ENCODE measurements around the gene KLHL40.

Gene KLHL40

DNA sequence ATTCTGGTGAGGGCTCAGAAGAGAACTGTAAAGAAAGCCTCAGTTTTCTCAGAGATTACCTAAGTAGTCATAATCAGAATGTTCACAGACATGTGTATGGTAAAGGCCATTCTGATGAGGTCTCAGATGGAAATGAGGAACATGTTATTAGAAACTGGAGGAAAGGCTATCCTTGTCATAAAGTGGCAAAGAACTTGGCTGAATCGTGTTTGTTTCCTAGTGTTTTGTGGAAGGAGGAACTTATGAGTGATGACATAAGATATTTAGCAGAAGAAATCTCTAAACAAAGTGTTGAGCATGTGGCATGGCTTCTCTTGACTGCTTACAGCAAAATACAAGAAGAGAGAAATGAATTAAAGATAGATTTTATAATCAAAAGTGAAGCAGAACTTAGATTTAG lies 12.8 kb upstream of the KLHL40 start:
- no peak for DNase-seq

GRCh38 chr3:42673082-42673481 lies 12.3 kb upstream of the KLHL40 start:
- no peak for DNase-seq

DNA sequence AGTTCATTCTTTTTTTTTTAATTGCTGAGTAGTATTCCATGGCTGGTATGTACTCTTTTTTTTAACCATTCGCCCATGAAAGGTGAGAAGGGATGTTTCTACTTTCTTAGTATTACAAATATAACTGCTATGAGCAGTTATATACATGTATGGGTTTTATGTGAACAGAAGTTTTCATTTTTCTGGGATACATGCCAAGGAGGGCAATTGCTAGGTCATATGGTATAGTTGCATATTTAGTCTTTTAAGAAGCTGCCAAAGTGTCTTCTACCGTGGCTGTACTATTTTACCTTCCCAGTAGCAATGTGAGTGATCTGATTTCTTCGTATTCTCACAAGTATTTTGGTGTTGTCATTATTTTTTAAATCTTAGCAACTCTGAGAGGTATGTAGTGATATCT lies 11.2 kb upstream of the KLHL40 start:
- no peak for DNase-seq

DNA sequence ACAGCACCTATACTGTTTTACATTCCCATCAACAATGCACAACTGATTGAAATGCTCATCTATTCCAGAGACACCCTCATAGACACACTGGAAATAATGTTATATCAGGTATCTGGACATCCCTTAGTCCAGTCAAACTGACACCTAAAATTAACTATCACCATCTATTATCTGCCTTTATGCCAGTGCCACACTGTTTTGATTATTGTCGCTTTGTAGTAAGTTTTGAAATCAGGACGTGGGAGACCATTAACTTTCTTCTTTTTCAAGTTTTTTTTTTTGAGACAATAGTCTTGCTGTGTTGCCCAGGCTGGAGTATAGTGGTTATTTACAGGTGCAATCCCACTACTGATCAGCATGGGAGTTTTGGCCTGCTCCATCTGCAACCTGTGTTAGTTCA lies 9.4 kb upstream of the KLHL40 start:
- no peak for DNase-seq

DNA sequence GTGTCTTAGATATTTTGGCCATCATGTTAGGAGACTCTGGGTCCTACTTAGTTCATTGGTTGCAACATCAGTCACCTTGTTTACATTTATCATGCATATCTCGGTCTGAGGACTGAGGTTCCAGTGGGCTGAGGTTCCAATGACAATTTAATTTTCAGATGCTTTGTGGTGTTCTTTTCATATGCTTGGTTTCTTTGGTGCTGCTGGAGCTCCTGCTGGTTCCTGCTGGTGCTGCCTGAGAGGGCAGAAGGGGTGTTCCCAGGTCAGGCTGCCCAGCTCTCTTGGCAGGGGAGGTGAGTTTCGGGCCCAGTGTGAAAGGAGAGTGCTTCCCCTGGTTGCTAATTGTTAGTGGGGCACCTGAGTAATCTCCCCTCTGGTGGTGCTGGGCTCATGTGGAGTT lies 6.9 kb upstream of the KLHL40 start:
- DNase-seq, result no peak

DNA sequence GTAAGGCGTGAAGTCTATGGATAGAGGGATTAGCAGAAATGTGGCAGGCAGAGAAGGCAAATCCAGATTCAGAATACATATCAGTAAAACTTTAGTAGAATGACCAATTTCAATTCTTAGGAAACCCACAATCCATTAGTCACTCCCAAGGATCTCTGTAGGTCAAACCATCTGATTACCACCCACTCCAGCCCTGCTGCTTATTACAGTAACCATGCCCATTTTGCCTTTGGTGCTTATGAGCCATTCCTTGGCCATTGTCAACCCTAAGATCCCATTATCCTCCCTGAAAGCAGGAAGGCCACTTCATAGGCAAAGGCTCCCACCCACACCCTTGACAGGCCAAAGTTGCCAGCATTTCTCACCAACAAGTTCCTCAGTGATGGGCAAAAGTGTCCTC lies 5.1 kb upstream of the KLHL40 start:
- no peak for DNase-seq

DNA sequence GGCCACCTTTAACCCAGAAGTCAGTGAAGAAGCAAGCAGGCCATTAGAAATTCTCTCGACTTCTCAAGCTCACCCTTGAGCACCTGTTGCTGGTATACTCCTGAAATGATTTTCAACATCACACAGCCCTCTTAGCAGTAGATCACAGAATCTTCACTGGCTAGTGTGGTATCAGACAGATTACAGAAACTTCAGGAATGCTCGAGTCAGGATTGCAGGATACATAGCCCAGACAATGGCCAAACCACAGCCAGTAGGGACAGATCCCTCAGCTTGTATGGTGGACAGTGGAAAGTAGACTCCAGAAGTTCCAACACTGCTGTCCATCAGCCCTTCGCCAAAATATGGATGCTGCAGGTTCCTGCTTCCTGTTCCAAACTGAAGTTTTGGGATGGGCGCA lies 4.5 kb upstream of the KLHL40 start:
- DNase-seq, result no peak

GRCh38 chr3:42681361-42682038 lies 3.8 kb upstream of the KLHL40 start:
- no peak for DNase-seq

GRCh38 chr3:42682301-42683070 lies 2.9 kb upstream of the KLHL40 start:
- no peak for DNase-seq

GRCh38 chr3:42683875-42684598 lies 1.3 kb upstream of the KLHL40 start:
- DNase-seq, result no peak

DNA sequence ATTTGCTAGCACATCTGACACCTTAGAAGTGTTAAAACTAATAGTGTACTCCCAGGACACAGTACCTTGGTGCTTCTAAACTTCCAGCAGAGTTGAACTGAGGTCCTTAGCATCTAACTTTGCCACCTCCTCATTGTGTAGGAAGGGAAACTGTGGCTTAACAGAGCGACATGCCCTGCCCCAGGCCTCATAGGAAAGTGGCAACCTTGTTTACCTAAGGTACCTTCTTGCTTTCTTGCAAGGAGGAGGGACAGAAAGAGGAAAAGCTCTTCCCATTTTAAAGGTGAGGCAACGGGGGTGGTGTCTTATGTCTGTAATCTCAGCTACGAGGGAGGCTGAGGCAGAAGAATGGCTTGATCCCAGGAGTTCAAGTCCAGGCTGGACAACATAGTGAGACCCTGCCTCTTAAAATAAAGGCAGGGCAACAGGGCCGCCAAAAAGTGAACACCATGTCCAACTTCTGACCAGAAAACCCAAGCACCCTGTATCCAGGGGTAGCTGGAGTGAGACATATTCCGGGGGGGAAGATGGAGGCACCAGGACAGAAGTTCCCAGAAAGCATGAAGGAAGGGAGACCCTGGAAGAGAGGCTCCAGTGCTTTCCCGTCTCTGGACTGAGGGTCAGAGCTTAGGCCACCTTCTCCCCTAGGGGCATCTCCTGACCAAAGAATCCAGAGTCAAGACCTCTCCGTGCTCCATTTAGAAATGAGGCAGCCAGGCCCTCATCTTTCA lies 540 bp upstream of the KLHL40 start:
- no peak for DNase-seq

DNA sequence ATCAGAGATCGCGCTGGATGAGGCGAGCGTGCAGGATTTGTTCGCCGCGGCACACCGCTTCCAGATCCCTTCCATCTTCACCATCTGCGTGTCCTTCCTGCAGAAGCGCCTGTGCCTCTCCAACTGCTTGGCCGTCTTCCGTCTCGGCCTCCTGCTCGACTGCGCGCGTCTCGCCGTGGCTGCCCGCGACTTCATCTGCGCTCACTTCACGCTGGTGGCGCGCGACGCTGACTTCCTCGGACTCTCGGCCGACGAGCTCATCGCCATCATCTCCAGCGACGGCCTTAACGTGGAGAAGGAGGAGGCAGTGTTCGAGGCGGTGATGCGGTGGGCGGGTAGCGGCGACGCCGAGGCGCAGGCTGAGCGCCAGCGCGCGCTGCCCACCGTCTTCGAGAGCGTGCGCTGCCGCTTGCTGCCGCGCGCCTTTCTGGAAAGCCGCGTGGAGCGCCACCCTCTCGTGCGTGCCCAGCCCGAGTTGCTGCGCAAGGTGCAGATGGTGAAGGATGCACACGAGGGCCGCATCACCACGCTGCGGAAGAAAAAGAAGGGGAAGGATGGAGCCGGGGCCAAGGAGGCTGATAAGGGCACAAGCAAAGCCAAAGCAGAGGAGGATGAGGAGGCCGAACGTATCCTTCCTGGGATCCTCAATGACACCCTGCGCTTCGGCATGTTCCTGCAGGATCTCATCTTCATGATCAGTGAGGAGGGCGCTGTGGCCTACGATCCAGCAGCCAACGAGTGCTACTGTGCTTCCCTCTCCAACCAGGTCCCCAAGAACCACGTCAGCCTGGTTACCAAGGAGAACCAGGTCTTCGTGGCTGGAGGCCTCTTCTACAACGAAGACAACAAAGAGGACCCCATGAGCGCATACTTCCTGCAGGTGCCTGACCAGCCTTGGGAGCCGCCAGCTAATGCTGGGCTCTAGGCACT lies 819 bp downstream of the KLHL40 start:
- DNase-seq, result no peak

DNA sequence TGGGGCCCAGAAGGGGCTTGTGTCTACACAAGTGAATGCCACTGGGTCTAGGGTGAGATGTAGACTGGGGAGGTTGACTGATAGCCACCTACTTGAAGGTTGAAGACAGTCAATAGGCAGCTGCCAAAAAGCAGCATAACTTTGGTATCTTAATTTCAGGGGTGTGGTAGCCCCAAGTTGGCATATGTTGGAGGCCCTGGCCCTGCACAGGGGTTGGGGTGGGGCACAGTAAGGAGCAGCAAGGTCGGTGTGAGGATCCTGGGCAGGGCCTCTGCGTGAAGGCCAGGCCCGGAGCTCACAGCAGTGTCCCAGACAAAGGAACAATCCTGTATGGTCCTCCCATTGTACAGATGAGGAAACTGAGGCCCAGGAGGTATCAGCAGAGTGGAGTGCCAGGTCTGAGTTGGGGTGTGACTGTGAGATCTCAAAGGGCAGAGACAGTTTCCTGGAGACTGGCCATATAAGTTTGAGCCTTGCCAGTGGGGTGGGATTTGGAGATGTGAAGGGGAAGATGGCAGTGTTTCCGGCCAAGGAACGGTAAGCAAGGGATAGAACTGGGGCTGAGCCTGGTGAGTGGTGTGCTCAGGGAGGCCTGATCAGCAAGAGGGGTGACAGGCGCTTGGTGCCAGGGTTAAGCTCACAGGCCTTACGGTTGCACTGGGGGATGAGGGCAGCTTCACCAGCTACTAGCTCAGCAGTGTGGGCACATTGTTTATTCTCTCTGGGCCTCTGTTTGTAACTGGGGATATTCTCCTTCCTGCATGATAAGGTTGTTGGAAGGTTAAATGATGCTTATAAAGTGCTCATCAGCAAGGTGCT lies 1.7 kb downstream of the KLHL40 start:
- DNase-seq, result no peak

- DNase-seq, result no peak
These were observed 2.7 kb downstream of the KLHL40 start for GRCh38 chr3:42688016-42688415.

DNA sequence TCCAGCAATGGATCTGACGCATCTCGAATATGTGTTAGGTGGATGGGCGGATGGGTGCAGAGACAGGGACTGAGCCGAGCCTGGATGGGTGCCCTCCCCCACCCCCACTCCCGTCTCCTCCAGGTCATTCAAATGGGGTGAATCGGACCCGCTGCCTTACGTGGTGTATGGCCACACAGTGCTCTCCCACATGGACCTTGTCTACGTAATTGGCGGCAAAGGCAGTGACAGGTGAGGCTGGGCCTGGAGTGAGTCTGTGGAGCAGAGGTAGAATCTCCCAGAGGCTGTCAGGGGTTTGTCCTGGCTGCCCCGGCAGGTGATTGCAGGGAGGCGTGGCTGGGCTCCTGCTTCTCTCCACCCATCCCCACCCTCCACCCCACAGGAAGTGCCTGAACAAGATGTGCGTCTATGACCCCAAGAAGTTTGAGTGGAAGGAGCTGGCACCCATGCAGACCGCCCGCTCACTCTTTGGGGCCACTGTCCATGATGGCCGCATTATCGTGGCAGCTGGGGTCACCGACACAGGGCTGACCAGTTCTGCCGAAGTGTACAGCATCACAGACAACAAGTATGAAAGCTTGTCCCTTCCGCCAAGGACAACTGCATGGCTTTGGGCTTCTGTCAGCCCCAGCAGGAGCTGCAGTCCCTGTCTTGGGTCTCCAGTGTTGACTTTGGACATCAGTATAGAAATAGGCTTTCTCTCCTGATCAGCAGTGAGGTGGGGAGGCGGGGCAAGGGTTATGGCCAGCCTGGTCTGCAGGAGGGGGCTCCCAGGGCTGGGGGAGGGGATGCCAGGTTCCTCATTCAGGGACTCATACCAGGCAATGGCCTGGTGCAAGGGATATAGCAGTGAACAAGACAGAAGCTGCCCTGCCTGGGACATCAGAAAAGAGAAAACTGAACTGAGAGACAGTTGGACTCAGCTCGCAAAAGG lies 3.4 kb downstream of the KLHL40 start:
- no peak for DNase-seq

DNA sequence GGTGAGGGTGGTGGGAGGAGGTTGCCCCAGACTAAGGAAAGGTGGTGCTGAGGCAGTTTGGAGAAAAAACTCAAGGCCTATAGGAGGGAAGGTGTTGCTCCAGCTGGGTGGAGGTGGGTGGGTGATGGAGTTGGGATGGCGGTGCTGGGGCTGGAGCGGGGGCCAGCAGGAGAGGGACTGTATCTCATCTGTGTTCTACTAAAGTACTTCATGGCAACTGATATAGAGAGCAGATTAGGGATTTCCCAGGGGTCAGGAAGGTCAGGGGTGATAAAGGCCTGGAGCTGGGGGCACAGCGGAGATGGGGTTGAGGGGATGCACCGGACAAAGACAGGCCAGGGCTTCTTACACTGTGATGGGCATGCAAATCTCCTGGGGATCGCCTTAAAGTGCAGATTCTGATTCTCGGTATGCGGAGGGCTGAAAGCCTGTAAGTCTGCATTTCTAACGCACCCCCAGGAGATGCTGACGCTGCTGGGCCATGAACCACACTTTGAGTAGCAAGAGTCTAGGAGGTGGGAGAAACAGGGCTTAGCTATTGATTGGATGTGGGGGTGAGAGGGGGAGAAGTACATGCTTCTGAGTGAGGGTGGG lies 4.2 kb downstream of the KLHL40 start:
- DNase-seq, result no peak

DNA sequence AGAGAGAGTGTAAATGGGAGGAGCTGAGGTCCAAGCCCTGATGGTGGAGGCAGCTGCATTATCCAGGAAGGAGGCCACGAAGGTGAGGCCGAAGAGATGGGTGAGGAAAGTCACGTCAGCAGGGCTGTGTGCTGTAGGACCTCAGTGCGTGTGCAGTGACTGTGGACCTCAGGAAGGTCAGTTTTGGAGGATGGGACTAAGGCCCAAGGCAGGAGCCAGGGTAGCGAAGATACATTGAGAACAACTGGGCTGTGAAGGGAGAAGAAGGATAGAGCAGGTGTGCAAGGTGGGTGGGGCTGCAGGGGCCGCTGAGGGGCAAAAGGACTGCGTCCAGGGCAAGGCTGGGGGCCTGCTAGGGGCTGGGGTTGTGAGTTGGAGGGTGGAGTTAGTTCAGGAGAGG lies 4.9 kb downstream of the KLHL40 start:
- no peak for DNase-seq

- DNase-seq, result no peak
These were observed 5.7 kb downstream of the KLHL40 start for GRCh38 chr3:42690766-42691680.
